NB4 (cell line): Measurements from ENCODE around the gene VEZF1.

Experiments
- MAX ChIP-seq: IDR thresholded peaks from 2 replicates; pipeline ENCODE4 v1.6.1; 2011; ENCODE audit warnings: low read depth, low read length
- MYC ChIP-seq: IDR thresholded peaks from 2 replicates; pipeline ENCODE4 v1.6.1; 2011; ENCODE audit warnings: low read depth, low read length
- POLR2A ChIP-seq: IDR thresholded peaks from 2 replicates; pipeline ENCODE4 v1.6.1; 2011; ENCODE audit warnings: mild to moderate bottlenecking; ENCODE audit not compliant: insufficient read length; ENCODE audit errors: extremely low read depth
- TF ChIP-seq, protein P1 (sequence below): IDR thresholded peaks from one replicate; pipeline ENCODE4 v1.5.1; 2012; ENCODE audit warnings: low read depth, low read length

GRCh38 chr17:58005031-58005727 is 17.1 kb upstream of the VEZF1 start:
- TF ChIP-seq, protein P1, sequence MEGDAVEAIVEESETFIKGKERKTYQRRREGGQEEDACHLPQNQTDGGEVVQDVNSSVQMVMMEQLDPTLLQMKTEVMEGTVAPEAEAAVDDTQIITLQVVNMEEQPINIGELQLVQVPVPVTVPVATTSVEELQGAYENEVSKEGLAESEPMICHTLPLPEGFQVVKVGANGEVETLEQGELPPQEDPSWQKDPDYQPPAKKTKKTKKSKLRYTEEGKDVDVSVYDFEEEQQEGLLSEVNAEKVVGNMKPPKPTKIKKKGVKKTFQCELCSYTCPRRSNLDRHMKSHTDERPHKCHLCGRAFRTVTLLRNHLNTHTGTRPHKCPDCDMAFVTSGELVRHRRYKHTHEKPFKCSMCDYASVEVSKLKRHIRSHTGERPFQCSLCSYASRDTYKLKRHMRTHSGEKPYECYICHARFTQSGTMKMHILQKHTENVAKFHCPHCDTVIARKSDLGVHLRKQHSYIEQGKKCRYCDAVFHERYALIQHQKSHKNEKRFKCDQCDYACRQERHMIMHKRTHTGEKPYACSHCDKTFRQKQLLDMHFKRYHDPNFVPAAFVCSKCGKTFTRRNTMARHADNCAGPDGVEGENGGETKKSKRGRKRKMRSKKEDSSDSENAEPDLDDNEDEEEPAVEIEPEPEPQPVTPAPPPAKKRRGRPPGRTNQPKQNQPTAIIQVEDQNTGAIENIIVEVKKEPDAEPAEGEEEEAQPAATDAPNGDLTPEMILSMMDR, result no peak
- no peak for TF ChIP-seq MAX
- no peak for TF ChIP-seq POLR2A
- TF ChIP-seq MYC, result no peak
